GM18873 (cell line): ENCODE results near the gene SMIM10.
"Not testable (repeated sequence)": the region's sequence is repeated elsewhere in the genome, so short reads cannot be mapped to it uniquely, and the experiment has no call there.

Experiments used
- ATAC-seq: cut with Tn5 transposase; IDR thresholded peaks from one replicate; pipeline ENCODE4 v1.9.1; 2021; ENCODE audit warnings: mild to moderate bottlenecking, moderate library complexity, moderate number of reproducible peaks; ENCODE audit not compliant: unreplicated experiment, low FRiP score

SMIM10 gene

DNA sequence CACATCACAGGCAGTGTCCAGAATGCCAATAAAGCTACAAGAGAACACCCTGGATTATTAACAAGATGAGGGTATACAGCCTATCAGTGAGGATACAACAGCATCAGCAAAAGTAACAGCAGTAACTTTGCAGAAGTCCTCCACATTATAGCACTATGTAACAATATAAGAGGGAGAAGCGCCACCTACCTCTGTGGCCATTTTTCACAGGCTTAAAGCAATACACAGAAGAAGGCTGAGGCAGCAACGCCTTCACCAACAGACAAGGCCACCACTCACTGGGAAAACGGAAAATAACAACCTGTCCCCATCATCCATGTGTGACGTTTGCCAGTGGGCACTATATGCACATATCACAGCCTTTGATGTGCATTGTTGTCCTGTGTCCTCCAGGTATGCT, 19.0 kb downstream of the SMIM10 start:
- no peak for ATAC-seq

DNA sequence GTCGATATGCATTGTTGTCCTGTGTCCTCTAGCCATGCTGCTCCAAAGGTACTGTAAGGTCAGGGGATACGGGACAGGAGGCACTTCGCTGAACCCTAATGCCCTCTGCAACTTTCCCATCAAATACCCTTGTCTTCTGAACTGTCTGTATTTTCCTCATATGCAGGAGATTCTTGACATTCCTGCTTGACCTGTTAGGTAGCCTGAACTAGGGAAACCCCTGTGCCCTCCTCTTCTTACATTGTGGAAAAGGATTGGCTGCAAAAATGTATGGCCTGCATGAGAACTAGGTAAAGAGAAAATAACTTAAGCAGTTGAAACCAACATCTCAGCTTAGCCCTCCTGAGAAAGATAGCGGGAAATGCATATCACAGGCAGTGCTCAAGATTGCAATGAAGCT, 20.1 kb downstream of the SMIM10 start:
- no peak for ATAC-seq

DNA sequence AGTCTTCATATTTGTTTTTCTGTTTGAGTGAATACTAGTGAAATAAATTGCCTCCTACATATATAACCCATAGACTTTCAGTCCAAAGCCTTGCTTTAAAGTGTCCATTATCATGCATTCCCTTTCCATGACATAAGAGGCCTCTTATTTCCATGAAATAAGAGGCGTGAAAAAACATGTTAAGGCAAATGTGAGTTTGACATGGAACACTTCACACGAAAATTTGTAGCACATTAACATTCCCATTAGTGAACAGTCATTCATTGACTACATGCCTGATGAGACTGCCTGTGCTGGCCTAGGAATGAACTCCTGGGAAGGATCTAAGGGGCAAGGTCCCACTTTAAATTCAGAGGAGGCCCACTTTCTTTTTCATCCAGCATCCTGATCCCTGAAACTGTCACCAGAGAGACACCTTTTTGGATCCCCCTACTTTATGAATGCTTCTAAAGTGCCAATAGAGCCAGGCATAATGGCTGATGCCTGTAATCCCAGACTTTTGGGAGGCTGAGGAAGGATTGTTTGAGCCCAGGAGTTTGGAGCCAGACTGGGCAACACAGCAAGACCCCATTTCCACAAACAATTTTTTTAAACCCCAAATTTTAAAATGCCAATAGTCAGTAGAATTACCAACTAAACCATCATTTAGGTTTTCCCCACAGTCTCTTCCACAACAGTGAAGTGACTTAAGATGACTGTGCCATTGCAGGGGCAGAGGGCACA, 24.9 kb downstream of the SMIM10 start:
- ATAC-seq, result no peak

DNA sequence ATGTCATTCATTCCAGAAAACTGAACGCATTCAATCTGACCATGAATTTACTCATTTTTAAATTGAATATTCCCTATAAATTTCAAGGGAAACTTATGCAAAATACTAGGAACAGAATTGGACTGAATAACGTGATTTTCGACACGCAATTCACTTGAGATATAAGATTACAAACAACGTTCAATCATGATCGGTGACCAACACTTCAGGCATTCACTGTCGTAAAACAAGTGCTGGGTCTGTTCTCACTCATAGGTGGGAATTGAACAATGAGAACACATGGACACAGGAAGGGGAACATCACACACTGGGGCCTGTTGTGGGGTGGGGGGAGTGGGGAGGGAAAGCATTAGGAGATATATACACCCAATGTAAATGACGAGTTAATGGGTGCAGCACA, 29.1 kb downstream of the SMIM10 start:
- ATAC-seq, result not testable (repeated sequence)

DNA sequence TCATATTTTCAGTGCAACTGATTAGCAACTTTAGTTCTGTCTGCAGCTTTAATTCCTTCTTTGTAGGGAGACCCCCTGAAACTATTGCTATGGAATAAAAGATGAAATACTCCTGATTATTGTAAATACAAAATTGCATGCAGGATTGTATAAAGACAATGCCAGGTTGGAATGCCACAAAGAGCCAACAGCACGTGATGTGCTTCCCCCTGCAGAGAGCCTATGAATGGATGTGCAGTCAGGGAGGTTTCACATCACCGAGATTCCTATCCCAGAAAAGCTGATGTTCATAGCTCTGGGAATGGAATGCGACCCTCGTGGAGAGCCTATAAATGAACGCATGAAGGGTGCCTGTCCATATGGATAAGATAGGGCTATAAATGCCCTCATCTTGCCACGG, 33.0 kb downstream of the SMIM10 start:
- ATAC-seq, result not testable (repeated sequence)

DNA sequence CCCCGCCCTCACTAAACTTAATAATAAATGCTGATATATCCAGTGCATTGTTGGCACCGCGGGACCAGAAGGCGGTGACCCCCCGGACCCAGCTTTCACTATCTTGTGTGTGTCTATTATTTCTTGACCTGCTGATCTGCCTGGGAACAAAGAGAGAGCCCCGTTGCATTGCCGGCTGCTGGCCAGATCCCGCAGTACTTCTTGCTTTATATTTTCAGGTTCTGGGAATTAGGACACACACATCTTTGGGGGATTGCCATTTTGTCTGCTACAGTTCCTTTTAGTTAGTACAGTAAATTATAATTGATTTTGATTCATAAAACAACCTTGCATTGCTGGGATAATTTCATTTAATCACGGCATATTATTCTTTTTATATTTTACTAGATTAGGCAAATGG, 33.7 kb downstream of the SMIM10 start:
- no peak for ATAC-seq

DNA sequence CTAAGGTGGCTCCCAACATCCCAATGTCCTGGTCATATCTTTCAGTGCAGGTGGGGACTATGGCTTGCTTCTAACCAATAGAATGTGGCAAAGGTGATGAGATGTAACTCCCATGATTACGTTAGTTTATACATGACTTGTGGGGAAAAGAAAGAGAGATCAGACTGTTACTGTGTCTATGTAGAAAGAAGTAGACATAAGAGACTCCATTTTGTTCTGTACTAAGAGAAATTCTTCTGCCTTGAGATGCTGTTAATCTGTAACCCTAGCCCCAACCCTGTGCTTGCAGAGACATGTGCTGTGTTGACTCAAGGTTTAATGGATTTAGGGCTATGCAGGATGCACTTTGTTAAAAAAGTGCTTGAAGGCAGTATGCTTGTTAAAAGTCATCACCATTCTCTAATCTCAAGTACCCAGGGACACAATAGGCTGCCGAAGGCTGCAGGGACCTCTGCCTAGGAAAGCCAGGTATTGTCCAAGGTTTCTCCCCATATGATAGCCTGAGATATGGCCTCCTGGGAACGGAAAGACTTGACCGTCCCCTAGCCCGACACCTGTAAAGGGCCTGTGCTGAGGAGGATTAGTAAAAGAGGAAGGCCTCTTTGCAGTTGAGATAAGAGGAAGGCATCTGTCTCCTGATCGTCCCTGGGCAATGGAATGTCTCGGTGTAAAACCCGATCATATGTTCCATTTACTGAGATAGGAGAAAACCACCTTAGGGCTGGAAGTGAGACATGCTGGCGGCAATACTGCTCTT, 39.6 kb downstream of the SMIM10 start:
- not testable (repeated sequence) for ATAC-seq

DNA sequence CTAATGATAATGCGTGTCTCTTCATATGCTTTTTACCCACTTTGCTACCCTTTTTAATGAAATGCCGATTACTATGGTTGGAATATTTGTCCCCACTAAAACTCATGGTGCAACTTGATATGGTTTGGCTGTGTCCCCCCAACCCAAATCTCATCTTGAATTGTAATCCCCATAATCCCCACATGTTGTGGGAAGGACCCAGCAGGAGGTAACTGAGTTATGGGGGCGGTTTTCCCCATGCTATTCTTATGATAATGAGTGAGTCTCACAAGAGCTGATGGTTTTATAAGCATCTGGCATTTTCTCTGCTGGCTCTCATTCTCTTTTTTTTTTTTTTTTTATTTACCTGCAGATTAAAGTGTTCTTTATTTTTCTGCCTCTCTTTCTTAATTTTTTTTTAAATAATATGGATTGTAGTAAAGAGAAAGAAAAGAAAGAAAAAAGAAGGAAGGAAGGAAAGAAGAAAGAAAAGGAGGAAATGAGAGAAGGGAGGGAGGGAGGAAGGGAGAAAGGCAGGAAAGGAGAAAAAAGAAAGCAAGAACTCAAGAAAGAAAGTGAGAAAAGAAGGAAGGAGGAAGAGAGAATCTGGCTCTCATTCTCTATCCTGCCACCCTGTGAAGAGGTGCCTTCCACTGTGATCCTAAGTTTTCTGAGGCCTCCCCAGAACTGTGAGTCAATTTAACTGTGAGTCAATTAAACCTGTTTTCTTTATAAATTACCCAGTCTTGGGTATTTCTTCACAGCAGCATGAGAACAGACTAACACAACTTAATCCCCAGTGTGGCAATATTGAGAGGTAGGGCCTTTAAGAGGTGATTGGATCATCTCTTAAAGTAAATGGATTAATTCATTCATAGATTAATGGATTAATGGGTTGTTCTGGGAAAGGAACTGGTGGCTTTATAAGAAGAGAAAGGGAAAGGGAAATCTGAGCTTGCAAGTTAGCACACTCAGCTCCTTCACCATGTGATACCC, 50.6 kb downstream of the SMIM10 start:
- ATAC-seq, result not testable (repeated sequence)
